Head of caudate nucleus (tissue), 42 donors: ENCODE measurements around the gene FRAS1.
"Not testable (repeated sequence)": the region's sequence is repeated elsewhere in the genome, so short reads cannot be mapped to it uniquely, and the experiment has no call there.

ENCODE experiments used
- DNase-seq, 42 donors: peaks; one replicate each; pipeline versions ENCODE4 v3.0.0 to v3.0.0-alpha.2; 2020 to 2021; ENCODE audit warnings: mixed read lengths in 7 of 42
- intact Hi-C: fragments of 100-400 bp; cut with DNase I; formaldehyde crosslinking; loops from one replicate; pipeline ENCODE4 v1.15.0; 2022

The FRAS1 gene

DNA sequence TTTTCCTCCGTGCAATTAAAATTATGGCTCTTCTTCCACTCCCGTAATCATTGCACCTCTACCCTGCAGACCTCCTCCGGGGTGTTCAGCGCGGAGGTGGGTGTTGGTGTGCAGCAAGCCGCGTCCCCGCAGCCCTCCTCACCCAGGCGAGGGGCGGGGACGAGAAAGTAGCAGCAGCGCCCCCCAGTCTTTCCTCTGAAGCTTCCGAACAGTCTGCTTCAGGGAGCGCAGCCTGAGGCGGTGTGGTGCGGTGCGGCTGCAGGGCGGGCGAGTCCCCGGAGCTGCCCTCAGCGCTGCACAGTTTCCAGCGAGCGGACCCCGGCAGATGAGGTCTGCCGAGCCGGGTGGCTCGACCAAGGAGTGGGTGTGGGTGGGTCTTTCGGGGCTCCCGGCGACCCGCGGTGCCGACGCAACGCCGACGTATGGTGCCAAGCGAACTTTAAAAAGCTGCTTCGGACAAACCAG lies at the start of gene FRAS1:
TSS of gene FRAS1 (plus strand) at position 189 of the 465 bp plus-strand sequence. CDS start 687 bp downstream, outside the sequence.
- intact Hi-C loops, result no loop called here
- DNase-seq, result peak; percentile 15 to 90 (median 65)

GRCh38 chr4:78011003-78011402 lies 46.1 kb upstream of the FRAS1 start:
- DNase-seq, intact Hi-C loops: not testable (repeated sequence)

DNA sequence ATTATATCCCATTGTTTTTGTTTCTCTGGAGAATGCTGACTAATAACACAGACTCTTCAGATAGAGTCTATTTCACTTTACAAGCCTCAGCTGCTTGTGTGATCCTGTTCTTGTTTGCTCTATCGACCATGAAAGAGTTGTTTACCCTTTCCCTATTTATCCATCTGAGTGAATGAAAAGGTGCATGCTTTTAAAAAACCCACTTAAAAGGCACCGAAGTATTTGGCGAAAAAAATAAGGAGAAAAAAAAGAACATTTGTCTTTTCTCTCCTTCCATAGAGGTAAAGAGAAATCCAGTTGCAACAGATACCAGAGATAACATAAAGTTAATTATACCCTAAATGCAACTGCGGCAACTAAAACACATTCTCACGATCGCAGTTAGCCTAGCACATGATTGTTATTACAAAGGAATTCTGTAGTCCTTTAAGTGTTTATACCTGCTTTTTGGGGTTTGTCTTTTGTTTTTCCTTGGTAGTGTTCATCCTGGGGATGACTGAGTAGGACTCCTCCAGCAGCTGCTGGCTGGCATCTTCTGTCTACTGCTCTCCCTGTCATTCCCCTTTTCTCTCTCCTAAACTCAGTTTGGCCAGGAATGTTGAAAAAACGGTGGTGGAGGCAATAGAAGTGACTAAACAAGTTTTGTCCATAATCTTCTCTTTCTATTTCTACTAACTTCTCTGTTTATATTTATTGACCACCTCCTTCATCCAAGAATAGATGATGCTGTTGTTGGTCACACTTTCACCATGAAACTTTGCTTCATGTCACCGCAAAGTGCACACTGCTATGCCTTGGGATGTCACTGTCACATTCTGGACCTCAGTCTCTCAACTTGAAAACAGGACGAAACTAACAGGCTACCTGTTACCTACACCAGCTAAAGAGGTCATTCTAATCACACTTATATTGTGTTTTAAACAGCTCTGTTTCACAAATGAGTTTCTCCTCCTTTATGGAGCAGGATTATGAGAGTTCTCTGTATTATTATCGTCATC lies 41.9 kb upstream of the FRAS1 start:
- intact Hi-C loops, result no loop called here

GRCh38 chr4:78018271-78019049 lies 38.7 kb upstream of the FRAS1 start:
- intact Hi-C loops, result no loop called here

More for the DNA sequence above, 41.9 kb upstream of the FRAS1 start:
- no peak for DNase-seq

GRCh38 chr4:78019414-78019813 lies 37.7 kb upstream of the FRAS1 start:
- DNase-seq, result no peak
- intact Hi-C loops, result no loop called here

More at GRCh38 chr4:78018271-78019049, 38.7 kb upstream of the FRAS1 start:
- DNase-seq, result no peak

DNA sequence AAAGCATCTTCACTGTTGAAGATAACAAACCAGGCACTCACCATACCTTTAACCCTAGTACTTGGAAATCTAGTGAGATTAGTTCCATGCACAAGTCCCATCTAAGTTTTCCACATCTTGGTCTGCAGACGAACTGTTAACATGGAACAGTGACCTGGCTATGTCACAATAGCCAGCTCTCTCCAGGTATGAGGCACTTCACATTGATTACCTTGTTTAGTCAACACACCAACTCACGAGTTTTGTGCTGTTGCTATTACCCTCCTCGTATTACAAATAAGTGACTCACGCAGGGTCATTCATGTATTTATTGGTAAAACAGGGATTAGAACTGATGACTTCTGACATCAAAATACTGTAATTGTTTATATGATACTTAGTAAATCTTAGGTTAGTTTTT lies 36.4 kb upstream of the FRAS1 start:
- DNase-seq, result no peak
- intact Hi-C loops, result no loop called here

GRCh38 chr4:78022517-78022916 lies 34.6 kb upstream of the FRAS1 start:
- intact Hi-C loops, result no loop called here
- DNase-seq, result no peak

DNA sequence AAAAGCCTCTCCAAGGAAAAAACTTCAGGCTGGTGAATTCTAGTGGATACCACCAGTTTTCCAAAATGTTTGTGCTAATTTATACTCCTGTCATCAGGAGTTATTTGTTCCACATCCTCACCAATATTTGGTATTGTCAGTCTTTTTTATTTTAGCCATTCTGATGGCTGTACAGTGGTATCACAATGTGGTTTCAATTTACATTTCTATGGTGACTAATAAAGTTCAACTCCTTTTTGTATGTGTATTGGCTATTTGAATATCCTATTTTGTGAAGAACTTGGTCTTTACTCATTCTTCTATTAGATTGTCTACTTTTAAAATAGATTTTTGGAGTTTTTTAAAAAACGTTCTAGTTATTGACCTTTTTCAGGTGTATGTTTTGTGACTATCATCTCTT lies 33.0 kb upstream of the FRAS1 start:
- no peak for DNase-seq
- intact Hi-C loops, result no loop called here

DNA sequence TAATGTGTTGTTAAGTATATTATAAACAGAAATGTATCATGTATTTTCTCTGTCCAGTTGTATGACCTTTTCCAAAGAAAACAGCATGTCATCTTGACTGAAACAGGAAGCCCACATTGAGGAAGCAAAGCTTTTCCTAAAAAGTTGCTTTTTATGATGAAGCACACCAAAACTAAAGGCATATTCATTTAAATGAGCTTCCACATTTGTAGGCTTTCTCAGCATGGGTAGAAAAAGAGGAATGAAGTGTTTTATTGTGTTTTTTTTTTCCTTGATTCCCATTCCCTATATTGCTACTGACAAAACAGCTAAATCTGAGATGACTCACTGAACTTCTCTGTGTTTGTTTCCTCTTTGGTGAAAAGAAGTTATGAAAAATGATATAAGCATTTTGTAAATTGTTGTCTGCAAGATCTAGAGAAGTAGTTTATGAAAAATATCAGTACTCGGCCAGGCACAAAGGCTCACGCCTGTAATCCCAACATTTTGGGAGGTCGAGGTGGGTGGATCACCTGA lies 32.5 kb upstream of the FRAS1 start:
- no peak for DNase-seq
- intact Hi-C loops, result no loop called here

DNA sequence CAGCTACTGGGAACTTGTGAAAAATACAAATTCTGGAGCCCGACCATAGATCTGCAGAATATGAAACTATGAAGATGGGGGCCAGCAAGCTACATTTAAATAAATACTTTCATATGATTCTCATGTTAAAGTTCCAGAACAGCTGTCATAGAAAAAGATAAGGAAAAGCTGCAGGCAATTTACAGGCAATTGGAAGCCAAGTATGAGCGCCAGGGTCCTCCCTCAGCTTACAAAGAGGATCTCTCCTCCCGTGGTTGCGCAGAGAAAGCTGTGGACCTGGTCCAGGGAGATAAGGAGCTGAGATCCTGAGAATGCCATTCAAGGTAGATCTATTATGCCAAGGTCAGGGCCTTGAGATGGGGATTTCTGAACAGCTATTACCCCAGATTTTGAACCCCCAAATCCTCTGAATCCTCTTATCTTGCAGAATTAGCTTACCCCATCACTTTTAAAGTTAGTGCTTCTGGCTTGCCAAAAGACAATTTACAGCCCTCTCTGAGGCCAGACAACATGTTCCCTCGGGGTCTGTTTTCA lies 25.6 kb upstream of the FRAS1 start:
- no peak for DNase-seq
- intact Hi-C loops, result no loop called here

- intact Hi-C loops, result no loop called here
- DNase-seq, result no peak
Observed at GRCh38 chr4:78032446-78032845, 24.7 kb upstream of the FRAS1 start.

GRCh38 chr4:78032929-78033328 lies 24.2 kb upstream of the FRAS1 start:
- intact Hi-C loops, result no loop called here
- DNase-seq, result no peak

DNA sequence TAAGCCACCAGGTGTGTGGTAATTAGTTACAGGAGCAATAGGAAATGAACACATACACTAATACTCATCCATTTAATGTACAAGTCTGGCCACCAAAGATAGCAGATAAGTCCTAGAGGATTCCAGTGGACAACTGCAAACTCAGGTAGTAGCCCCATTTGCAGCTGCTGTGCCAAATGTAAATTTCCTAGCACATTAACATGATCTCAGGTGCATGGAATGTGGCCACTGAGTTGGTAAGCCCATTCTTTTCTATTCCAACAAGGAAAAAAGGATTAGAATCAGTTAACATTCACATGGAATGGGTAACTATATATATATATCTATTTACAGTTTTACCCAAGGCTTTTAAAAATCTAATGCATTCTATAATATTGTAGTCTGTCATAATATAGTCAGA lies 23.3 kb upstream of the FRAS1 start:
- DNase-seq, result no peak
- intact Hi-C loops, result no loop called here

DNA sequence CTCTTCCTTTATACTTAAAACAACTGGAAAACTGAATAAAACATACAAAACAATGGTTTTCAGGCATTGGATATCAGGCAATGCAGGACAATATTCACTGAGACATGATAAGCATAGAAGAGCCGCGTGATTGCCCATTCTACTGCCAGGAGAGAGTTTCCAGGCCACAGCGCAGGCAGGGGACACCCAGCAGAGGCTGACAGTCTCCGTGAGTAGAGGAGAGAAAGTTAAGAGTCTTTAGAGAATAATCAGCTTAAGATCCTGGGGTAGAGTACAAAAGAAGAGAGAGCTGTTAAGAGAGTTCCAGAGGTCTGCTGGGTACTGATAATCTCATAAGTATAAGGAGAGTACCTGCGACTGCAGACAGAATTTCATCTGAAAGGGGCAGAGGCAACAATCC lies 18.4 kb upstream of the FRAS1 start:
- intact Hi-C loops, result no loop called here
- no peak for DNase-seq

- DNase-seq, result no peak
- intact Hi-C loops, result no loop called here
Observed at GRCh38 chr4:78039678-78040077, 17.4 kb upstream of the FRAS1 start.

GRCh38 chr4:78040431-78040830 lies 16.7 kb upstream of the FRAS1 start:
- intact Hi-C loops, result no loop called here
- no peak for DNase-seq

- no peak for DNase-seq
- intact Hi-C loops, result no loop called here
Observed at GRCh38 chr4:78047366-78047765, 9.8 kb upstream of the FRAS1 start.

DNA sequence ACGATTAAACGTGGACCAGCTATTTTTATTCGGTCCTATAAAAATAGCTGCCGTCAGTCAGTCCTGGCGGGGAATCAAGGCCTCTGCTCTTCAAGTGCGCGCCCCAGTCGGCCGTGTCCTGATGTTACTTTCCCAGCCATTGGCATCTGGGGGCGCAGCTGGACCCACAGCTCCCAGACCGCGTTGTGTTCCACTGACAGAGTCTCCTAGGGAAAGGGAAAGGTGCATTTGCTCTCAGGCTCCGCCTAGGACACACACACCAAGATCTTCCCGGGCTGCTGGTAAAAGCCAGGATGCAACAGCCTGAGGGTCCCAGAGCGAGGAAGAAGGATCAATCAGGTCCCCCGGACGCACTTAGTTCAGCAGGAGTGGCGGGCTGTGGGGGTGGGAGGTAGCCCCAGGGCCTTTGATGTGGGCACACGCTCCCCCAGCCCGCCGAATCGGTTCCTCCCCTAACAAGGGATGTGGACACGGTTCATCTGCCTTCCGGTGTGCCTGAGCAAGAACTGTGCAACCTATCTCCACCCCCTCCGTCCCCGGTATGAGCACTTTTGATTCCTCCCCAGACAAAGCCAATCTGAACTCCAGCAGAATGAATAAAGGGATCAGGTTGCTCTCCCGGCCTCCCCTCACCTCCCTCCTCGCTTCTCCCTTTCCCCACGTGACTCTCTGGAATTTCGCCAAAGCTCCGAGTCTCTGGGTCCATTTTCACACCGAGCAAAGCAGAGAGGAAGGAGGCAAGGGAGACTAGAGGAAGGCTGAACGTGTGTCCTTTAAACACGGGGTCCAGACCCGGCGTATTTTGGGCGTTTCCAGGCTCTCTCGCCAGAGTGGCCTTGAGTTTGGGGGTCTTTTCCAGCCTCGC lies 626 bp upstream of the FRAS1 start:
- intact Hi-C loops, result no loop called here

More for the DNA sequence above, 626 bp upstream of the FRAS1 start:
- peak; percentile 33 to 83 (median 68) for DNase-seq
